RCC 7860 (cell line): ENCODE results near the gene DLG4.
"Not testable (repeated sequence)": the region's sequence is repeated elsewhere in the genome, so short reads cannot be mapped to it uniquely, and the experiment has no call there.

Source experiments
- DNase-seq: peaks from one replicate; pipeline ENCODE4 v3.0.0-alpha.2; 2015; ENCODE audit warnings: low spot score
- FAIRE-seq: peaks from 2 replicates; lab custom pipeline; 2012; peaks lifted over from hg19 to GRCh38; lab: Jason Lieb, UNC

The DLG4 gene

DNA sequence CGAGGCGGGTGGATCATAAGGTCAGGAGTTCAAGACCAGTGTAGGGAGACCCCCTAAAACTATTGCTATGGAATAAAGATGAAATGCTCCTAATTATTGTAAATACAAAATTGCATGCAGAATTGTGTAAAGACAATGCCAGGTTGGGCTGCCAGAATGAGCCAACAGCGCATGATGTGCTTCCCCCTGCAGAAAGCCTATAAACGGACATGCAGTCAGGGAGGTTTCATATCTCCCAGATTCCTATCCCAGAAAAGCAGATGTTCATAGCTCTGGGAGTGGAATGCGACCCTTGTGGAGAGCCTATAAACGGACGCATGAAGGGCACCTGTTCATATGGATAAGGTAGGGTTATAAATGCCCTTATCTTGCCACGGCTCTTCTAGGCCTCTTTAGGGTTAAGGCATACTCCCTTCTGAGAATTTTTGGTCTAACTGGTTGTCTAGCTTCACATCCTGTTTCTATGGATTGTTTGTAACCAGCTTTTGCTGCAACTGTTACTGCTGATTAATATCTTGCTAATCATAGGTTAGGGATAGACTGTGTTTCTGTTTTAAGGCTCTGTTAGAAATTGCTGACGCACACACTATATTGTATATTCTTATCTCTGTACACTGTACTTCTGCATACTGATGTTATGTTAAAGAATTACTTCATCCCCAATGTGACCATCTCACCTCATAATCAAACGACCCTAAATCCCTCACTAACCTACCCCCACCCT, 50.6 kb downstream of the DLG4 start:
- not testable (repeated sequence) for DNase-seq

DNA sequence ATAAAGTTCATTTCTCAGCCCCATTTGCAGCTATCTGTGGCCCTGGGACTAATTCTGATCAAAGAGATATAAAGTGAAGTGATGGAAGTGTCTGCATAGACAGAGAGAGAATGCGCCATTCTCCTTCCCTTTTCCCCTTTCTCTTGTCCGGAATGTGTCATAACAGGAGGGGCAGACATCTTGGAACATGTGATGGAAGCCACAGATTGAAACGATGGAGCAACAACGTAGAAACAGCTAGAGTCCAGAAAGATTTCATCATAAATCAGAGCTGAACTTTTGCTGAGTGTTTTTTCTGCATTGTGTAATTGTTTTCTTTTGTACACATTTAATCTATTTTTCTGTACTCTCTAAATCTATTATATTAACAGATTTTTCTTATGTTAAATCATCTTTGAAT, 51.8 kb downstream of the DLG4 start:
- no peak for DNase-seq
- no peak for FAIRE-seq

More for the DNA sequence above, 50.6 kb downstream of the DLG4 start:
- FAIRE-seq: not testable (repeated sequence)

- FAIRE-seq (no peak), DNase-seq (no peak)
Observed at GRCh38 chr17:7166873-7167272, 52.8 kb downstream of the DLG4 start.

- not testable (repeated sequence) for FAIRE-seq
Observed at GRCh38 chr17:7159571-7159970, 60.1 kb downstream of the DLG4 start.

GRCh38 chr17:7158424-7158823, 61.2 kb downstream of the DLG4 start:
- DNase-seq, FAIRE-seq: not testable (repeated sequence)

More at GRCh38 chr17:7159571-7159970, 60.1 kb downstream of the DLG4 start:
- not testable (repeated sequence) for DNase-seq

GRCh38 chr17:7156342-7156940, 63.2 kb downstream of the DLG4 start:
- FAIRE-seq: no peak
- no peak for DNase-seq

DNA sequence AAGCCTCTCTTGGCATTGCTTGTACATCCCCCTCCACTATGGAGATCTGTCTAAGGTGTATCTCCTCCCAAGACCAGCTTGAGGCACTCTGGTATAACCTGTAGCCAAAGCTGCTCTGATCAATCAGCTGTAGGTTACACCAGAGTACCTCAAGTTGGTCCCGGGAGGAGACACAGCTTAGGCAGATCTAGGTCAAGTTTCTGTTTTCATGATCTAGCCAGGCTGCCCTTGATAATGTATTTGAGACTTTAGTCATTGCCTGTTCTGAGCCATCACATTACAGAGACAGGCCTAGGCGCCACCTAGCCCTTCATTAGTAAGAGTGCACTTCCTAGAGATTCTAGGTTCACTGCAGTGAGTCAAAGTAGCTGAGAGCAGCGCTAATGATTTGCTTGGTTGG, 71.9 kb downstream of the DLG4 start:
- DNase-seq: no peak

DNA sequence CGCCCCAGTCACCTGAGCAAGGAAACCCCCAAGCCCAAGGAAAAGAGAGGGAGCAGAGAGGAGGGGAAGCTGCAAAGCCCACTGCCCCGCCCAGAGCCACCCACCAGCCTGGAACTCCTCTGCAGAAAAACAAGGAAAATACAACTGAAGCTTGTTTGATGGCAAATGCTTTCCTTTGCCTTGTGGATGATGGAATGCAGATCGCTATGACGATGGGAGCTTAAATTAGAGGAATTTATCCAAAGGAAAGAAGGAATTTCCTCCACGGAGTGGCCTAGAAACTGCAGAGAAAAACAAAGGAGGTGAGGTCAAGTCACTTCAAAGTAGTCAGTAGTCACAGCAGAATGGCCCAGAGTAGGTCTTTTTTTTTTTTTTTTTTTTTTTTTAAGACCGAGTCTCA, 73.5 kb downstream of the DLG4 start:
- DNase-seq (no peak), FAIRE-seq (no peak)

More for the DNA sequence above, 71.9 kb downstream of the DLG4 start:
- FAIRE-seq: no peak

GRCh38 chr17:7144213-7144612, 75.4 kb downstream of the DLG4 start:
- FAIRE-seq (no peak), DNase-seq (no peak)

- DNase-seq (no peak), FAIRE-seq (no peak)
Observed at GRCh38 chr17:7141824-7142223, 77.8 kb downstream of the DLG4 start.

DNA sequence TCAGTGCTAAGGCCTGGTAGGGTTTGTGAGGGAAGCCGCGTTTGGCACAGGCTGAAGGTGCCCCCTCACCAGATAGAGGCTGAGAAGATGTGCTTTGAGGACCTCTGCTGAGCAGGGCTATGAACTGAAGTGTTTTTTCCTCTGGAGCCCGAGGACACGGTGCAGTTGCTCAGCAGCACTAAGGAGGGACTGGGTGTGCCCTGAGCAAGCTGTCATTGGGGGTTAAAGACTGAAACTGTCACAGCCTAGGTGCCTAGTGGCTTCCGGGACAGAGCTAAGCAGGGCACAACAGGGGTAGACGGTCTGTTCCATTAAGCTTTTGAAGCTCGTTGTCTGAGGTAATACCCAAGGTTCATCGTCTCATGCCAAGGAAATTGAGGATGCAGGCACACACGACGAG, 80.2 kb downstream of the DLG4 start:
- no peak for FAIRE-seq
- DNase-seq: no peak

DNA sequence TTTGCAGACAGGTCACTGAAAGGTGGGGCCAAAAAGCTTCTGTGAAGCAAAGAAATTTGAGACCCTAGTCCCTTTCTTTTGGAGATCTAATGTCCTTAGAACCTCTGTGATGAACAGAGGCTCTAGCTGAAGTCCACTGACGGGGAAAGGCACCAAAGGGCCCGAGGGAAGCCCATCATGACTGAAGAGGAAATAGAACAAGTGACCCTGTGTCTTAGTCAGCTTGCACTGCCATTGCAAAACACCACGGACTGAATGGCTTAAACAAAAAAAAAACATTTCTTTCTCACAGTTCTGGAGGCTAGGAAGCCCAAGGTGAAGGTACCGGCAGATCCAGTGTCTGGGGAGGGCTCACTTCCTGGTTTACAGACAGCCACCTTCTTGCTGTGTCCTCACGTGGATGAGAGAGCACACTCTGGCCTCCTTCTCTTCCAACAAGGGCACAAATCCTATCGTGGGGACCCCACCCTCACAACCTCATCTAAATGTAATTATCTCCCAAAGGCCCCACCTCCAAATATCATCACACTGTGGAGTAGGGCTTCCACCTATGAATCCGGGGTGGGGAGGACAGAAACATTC, 80.7 kb downstream of the DLG4 start:
- DNase-seq (no peak), FAIRE-seq (no peak)

DNA sequence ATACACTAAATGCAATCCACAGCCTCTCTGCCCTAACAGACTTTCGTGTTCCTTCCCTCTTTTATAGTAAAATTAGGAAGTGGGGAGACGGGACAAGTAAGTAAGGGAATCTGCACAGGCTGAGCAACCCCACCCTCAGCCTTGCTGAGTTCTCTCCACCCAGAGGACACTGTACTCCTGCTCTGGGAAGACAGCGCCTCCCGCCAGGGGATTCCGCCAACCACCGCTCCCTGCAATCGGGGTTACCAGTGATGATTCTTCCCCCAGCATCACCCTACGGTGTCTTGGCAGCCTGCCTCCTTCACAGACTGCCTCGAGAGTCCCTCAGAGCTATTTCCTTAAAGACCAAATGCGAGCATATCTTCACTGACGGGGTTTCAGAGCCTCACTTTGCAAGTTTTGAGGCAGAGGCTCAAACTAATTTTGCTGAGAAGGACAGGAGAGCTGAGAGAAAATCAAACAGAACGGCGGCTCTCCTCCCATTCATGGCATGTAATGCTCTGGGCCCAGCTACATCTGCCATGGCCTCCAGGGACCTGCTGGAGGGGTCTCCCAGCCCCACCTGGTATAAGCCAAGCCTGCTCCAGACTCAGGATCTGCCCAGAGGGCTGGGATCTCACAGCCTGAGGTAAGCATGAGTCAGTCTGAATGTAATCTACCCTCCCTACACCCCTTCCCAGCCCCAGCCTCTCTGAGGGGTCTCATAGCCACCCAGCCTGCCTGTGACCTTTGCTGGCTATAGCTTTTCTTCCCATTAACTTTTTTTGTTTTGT, 82.3 kb downstream of the DLG4 start:
- FAIRE-seq: no peak
- DNase-seq: no peak
